ENCODE data around the gene SH3RF1.

DNA sequence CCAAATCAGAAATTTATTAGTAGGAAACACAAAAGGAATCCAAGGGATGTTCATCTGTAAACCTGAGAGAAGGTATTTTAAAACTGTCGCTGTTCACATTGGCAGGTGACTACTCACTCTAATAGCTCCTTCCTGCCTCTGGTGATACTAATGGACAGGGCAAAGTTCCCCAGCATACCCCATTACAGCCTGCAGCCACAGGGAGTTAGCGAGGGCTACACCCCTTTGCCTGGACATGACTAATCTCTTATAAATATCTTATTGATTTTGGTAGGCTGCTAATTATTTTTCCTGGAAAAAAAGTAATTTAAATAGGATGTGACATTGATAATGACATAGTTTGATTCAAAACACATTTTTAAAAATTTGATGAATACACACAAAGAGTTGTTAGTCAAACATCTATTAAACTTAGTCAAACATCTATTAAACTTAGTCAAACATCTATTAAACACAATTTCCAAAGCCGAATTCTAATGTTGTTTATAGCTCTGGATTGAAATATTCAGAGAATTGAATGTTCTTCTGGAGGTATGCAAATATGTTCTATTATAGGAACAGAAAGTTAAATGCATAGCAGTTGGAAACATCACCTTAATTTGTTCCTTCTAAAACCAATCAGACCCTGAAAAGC is 177.8 kb downstream of the SH3RF1 start:
- TF ChIP-seq POLR2A (IDR thresholded peaks at IDR 0.05; ENCODE audit: control extremely low read depth in 1 of 2, low read depth in 2 of 2, low read length in 2 of 2): no peak
- no peak for TF ChIP-seq TBP (IDR thresholded peaks at IDR 0.05; ENCODE audit: low read depth, low read length)
- TF ChIP-seq ATF3 (IDR thresholded peaks at IDR 0.05; ENCODE audit: insufficient read depth, low read depth, low read length): no peak
- TF ChIP-seq, protein P1, sequence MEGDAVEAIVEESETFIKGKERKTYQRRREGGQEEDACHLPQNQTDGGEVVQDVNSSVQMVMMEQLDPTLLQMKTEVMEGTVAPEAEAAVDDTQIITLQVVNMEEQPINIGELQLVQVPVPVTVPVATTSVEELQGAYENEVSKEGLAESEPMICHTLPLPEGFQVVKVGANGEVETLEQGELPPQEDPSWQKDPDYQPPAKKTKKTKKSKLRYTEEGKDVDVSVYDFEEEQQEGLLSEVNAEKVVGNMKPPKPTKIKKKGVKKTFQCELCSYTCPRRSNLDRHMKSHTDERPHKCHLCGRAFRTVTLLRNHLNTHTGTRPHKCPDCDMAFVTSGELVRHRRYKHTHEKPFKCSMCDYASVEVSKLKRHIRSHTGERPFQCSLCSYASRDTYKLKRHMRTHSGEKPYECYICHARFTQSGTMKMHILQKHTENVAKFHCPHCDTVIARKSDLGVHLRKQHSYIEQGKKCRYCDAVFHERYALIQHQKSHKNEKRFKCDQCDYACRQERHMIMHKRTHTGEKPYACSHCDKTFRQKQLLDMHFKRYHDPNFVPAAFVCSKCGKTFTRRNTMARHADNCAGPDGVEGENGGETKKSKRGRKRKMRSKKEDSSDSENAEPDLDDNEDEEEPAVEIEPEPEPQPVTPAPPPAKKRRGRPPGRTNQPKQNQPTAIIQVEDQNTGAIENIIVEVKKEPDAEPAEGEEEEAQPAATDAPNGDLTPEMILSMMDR (IDR thresholded peaks at IDR 0.05; ENCODE audit: control extremely low read depth in 1 of 3, insufficient read depth in 1 of 3, low read depth in 1 of 3, low read length in 3 of 3): no peak
- no peak for TF ChIP-seq POLR2AphosphoS5 (IDR thresholded peaks at IDR 0.05; ENCODE audit: low read depth, low read length)
